T-helper 1 cell treated with Interleukin-12 subunit alpha and Interleukin-12 subunit beta and Interleukin-4 antibody, amounts not matched to agents 30 μg/mL and 1 μg/mL, for 36 hours (primary cell): ENCODE results near the gene CTTN.
"Not testable (repeated sequence)": the region's sequence is repeated elsewhere in the genome, so short reads cannot be mapped to it uniquely, and the experiment has no call there.

ENCODE experiments used
- H3K27ac Mint-ChIP-seq: one replicate; pipeline ENCODE4 v1.8.0; 2021; ENCODE audit warnings: mild to moderate bottlenecking, mixed read lengths
- H3K27me3 Mint-ChIP-seq: one replicate; pipeline ENCODE4 v1.8.0; 2021; ENCODE audit warnings: low read depth, mixed read lengths
- H3K36me3 Mint-ChIP-seq: one replicate; pipeline ENCODE4 v1.8.0; 2021; ENCODE audit warnings: low read depth, mixed read lengths
- H3K4me1 Mint-ChIP-seq: one replicate; pipeline ENCODE4 v1.8.0; 2021; ENCODE audit warnings: low read depth, mixed read lengths
- H3K4me3 Mint-ChIP-seq: one replicate; pipeline ENCODE4 v1.8.0; 2021; ENCODE audit warnings: mild to moderate bottlenecking, moderate library complexity, mixed read lengths
- H3K9me3 Mint-ChIP-seq: one replicate; pipeline ENCODE4 v1.8.0; 2021; ENCODE audit warnings: mixed read lengths

Gene CTTN

DNA sequence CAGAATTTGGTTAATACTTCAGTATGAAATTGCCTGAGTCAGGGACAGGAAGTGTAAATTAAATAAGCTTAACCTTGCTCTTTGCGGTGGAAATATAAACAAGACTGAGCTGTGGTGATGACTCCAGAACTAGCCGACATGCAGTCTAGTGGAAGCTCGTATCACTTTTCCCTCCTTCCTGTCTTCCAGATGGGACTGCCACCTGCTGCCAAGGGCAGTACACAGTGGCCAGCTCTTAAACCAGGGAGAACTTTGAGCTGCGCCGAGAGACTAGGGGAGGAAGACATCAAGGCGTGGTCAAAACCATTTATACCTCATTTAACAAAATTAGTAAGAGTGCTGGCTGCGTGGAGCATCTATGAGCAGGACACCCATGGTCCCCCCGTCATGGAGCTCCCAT, 31.3 kb upstream of the CTTN start:
- Mint-ChIP-seq H3K36me3 (peaks cover 37% of the 10 kb centered on the region), H3K4me3 (no peak overlapping the region), H3K9me3 (peaks cover 5% of the 10 kb centered on the region), H3K4me1 (peaks cover 20% of the 10 kb centered on the region), H3K27ac (no peak overlapping the region), H3K27me3 (no peaks in the 10 kb centered on the region)

- Mint-ChIP-seq H3K9me3 (peaks cover 5% of the 10 kb centered on the region), H3K36me3 (peaks cover 37% of the 10 kb centered on the region), H3K27ac (no peak overlapping the region), H3K4me3 (no peak overlapping the region), H3K27me3 (no peaks in the 10 kb centered on the region), H3K4me1 (peaks cover 20% of the 10 kb centered on the region)
Measured at GRCh38 chr11:70368961-70369360, 29.4 kb upstream of the CTTN start.

GRCh38 chr11:70371241-70371640, 27.1 kb upstream of the CTTN start:
- H3K4me1 Mint-ChIP-seq, result peaks cover 4% of the 10 kb centered on the region
- H3K9me3 Mint-ChIP-seq, result peaks cover 5% of the 10 kb centered on the region
- H3K4me3 Mint-ChIP-seq, result no peak overlapping the region
- H3K36me3 Mint-ChIP-seq, result peaks cover 25% of the 10 kb centered on the region
- H3K27ac Mint-ChIP-seq, result no peak overlapping the region
- no peaks in the 10 kb centered on the region for H3K27me3 Mint-ChIP-seq

- Mint-ChIP-seq H3K4me3 (no peak overlapping the region), H3K36me3 (peaks cover 26% of the 10 kb centered on the region)
Measured at GRCh38 chr11:70372076-70372475, 26.3 kb upstream of the CTTN start.

DNA sequence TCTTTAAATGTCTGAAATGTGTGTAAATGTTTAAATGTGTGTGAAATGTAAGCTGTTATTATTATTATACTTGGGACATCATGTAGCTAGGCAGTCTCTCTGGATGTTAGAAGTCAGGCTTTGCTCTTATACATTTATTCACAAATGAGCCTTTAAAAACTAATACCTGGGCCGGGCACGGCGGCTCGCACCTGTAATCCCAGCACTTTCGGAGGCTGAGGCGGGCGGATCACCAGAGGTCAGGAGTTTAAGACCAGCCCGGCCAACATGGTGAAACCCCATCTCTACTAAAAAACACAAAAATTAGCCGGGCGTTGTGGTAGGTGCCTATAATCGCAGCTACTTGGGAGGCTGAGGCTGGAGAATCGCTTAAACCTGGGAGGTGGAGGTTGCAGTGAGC, 21.7 kb upstream of the CTTN start:
- no peak overlapping the region for H3K27ac Mint-ChIP-seq
- H3K4me3 Mint-ChIP-seq, result no peak overlapping the region
- no peaks in the 10 kb centered on the region for H3K27me3 Mint-ChIP-seq
- H3K36me3 Mint-ChIP-seq, result peaks cover 28% of the 10 kb centered on the region
- no peaks in the 10 kb centered on the region for H3K9me3 Mint-ChIP-seq
- no peaks in the 10 kb centered on the region for H3K4me1 Mint-ChIP-seq

More at GRCh38 chr11:70372076-70372475, 26.3 kb upstream of the CTTN start:
- Mint-ChIP-seq H3K27ac (no peak overlapping the region), H3K4me1 (peaks cover under 1% of the 10 kb centered on the region), H3K27me3 (no peaks in the 10 kb centered on the region), H3K9me3 (peaks cover 5% of the 10 kb centered on the region)

DNA sequence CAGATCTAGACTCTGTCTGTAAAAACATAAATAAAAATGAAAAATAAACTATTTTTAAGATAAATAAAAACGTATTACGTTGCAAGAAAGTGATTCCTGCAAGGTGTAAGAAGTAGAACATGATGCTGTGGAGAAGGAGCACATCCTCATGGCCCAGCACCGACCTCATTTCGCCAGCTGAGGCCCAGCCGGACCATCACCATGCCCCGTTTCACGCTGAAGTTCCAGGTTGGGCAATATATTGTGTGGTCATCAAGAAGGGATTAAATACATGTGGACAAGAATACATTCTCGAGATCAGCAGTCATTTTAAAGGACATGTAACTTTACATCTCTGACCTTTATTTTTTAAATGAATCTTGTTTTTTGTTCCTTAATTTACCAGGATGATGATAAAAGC, 20.7 kb upstream of the CTTN start:
- Mint-ChIP-seq H3K36me3 (peaks cover 26% of the 10 kb centered on the region), H3K27ac (no peak overlapping the region), H3K4me3 (no peak overlapping the region), H3K27me3 (no peaks in the 10 kb centered on the region), H3K4me1 (no peaks in the 10 kb centered on the region), H3K9me3 (no peaks in the 10 kb centered on the region)

GRCh38 chr11:70378506-70379134, 19.7 kb upstream of the CTTN start:
- Mint-ChIP-seq H3K4me1 (no peaks in the 10 kb centered on the region), H3K4me3 (no peak overlapping the region), H3K9me3 (no peaks in the 10 kb centered on the region), H3K27ac (no peak overlapping the region), H3K27me3 (no peaks in the 10 kb centered on the region), H3K36me3 (peaks cover 24% of the 10 kb centered on the region)

DNA sequence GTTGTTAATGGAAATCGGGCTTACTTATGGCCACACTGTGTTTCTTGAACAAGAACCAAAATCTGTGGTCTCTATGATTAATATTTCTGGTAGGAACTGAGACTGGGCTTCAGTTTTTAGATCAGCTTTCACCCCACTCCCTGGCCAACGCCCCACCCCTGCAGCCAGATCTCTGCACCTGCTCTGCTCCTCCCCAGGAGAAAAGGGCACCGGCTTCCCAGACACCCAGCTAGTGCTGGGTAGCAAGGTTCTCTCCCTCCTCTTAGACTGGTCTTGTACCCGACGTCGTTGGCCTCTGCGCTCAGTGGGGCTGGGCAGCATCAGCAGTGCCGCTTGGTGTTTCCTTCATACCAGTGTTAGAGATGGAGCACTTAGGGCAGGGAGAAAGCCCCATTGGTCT, 17.0 kb upstream of the CTTN start:
- no peak overlapping the region for H3K27ac Mint-ChIP-seq
- H3K4me1 Mint-ChIP-seq, result no peaks in the 10 kb centered on the region
- H3K27me3 Mint-ChIP-seq, result no peaks in the 10 kb centered on the region
- no peaks in the 10 kb centered on the region for H3K9me3 Mint-ChIP-seq
- H3K36me3 Mint-ChIP-seq, result peaks cover 28% of the 10 kb centered on the region
- H3K4me3 Mint-ChIP-seq, result no peak overlapping the region

DNA sequence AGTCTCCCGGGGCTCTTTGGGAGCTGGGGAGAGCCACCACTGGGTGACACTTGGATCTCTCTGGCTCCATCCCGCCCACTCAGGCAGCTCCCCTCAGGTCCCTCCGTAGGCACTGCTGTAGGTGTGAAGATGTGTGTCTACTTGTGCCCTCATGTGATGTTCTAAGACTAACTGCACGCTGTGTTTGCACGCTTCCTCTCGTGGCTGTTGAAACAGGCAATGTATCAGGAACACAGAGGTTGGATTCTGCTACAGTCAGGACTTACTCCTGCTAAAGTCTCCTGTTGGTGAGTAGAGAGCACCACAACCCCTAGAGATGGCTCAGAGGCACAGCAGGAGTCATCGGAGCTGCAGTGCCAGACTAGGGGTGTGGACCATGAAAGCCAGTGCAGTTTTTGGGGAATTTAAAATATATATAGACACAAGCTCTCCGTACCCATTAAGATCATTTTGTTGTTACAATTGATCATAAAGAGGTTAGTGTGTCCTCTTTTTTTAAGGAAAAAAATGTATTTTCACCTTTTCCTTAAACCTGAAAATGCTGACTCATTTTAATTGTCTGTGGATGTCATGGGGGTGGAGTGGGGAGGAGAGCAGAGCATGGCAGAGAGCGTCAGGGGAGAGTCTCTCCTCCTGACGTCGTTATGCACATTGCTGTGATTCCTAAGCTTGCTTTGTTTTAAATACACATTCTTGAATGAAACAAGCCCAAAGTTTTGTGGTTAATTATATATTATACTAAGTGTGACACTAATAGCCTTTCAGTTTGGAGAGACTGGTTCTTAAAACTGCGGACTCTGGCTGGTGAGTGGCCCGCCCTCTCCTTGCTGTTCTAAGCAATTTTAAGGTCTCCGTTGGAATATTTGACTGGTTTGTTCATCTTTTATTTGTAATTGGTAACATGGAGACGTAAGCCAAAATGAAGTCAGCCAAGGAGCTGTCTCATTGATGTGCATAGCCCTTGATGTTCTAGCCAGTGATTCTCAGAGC, 16.2 kb upstream of the CTTN start:
- Mint-ChIP-seq H3K4me3 (no peak overlapping the region), H3K4me1 (no peaks in the 10 kb centered on the region), H3K9me3 (no peaks in the 10 kb centered on the region), H3K27ac (no peak overlapping the region), H3K36me3 (peaks cover 23% of the 10 kb centered on the region), H3K27me3 (no peaks in the 10 kb centered on the region)

- no peaks in the 10 kb centered on the region for H3K4me1 Mint-ChIP-seq
- no peaks in the 10 kb centered on the region for H3K9me3 Mint-ChIP-seq
- H3K36me3 Mint-ChIP-seq, result peaks cover 14% of the 10 kb centered on the region
- no peak overlapping the region for H3K4me3 Mint-ChIP-seq
- H3K27me3 Mint-ChIP-seq, result no peaks in the 10 kb centered on the region
- H3K27ac Mint-ChIP-seq, result no peak overlapping the region
Measured at GRCh38 chr11:70383664-70384565, 14.4 kb upstream of the CTTN start.

DNA sequence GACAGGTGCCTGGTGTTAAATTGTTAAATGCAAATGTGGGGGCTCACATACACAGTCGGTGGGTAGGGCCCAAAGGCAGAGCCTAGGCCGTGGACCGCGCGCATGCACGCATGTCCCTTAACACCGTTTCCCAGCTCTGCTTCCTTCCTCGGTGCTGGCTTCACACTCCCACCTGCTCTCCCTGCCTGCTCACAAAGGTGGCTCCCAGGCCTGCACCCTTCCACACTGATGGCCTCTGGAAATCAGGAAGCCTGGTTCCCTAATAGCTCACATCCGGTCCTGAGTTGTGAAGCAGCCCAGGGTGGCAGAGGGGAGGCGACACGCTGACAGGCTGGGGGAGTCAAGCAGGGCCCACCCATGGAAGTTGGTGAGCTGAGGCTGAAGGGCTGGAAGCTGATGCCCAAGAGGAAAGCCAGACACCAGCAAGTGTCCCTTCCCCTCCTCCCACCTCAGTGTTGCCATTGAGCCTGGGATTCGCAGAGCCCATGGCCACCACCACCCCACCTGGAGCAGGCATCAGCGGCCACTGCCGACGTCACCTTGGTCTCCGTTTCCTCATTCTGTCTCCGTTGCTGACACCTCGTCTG, 13.7 kb upstream of the CTTN start:
- Mint-ChIP-seq H3K9me3 (no peaks in the 10 kb centered on the region), H3K36me3 (peaks cover 14% of the 10 kb centered on the region), H3K4me1 (no peaks in the 10 kb centered on the region), H3K27ac (no peak overlapping the region), H3K27me3 (no peaks in the 10 kb centered on the region), H3K4me3 (no peak overlapping the region)

- Mint-ChIP-seq H3K36me3 (peaks cover 14% of the 10 kb centered on the region), H3K27me3 (no peaks in the 10 kb centered on the region), H3K4me3 (no peak overlapping the region), H3K9me3 (no peaks in the 10 kb centered on the region), H3K27ac (no peak overlapping the region), H3K4me1 (no peaks in the 10 kb centered on the region)
Measured at GRCh38 chr11:70387564-70387963, 10.8 kb upstream of the CTTN start.

DNA sequence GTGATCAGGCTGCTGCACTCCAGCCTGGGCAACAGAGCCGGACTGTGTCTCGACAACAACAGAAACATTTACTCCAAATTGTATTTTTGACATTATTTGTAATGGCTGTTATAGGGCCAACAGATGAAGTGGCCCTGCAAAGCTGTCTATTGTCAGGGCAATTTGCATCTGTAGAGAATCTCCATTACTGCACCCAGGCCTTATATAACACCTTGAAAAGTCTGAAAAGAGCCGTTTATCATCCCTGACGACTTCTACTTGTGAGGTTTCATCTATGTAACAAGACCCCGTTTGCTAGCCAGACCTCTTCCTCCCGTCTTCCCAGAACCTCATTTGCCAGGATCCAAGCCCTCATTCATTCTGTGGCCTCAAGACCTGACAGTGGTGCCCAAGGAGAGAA, 9.1 kb upstream of the CTTN start:
- Mint-ChIP-seq H3K27me3 (peaks cover 13% of the 10 kb centered on the region), H3K27ac (no peak overlapping the region), H3K4me3 (no peak overlapping the region), H3K36me3 (peaks cover 11% of the 10 kb centered on the region), H3K9me3 (no peaks in the 10 kb centered on the region), H3K4me1 (no peaks in the 10 kb centered on the region)

- H3K9me3 Mint-ChIP-seq, H3K36me3 Mint-ChIP-seq, H3K4me1 Mint-ChIP-seq, H3K4me3 Mint-ChIP-seq, H3K27ac Mint-ChIP-seq: not testable (repeated sequence)
- H3K27me3 Mint-ChIP-seq, result peaks cover 28% of the 10 kb centered on the region
Measured at GRCh38 chr11:70390882-70391281, 7.4 kb upstream of the CTTN start.
